Putamen (tissue), 1 donor: ENCODE measurements around the gene LAMA3.

Experiments
- DNase-seq: peaks from one replicate; pipeline ENCODE4 v3.0.0-alpha.2; 2016; ENCODE audit warnings: low spot score

Gene LAMA3

DNA sequence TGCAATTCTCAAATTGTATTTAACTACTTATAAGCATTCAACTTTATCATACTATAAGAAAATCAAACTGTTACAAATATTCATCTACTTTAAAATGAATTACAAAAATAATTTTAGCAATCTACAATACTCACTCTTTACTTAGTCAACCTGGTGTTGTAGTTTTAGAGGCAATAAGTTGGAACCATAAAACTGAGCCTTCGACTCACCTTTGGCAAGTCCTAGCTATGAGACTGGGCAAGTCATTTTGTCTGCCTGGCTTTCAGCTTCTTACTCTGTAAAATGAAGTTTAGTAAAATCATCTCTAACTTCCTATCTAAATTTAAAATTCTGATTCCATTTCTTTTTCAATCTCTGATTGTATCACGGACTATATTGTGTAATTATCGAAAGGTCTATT, 161.0 kb downstream of the LAMA3 start:
- no peak for DNase-seq

DNA sequence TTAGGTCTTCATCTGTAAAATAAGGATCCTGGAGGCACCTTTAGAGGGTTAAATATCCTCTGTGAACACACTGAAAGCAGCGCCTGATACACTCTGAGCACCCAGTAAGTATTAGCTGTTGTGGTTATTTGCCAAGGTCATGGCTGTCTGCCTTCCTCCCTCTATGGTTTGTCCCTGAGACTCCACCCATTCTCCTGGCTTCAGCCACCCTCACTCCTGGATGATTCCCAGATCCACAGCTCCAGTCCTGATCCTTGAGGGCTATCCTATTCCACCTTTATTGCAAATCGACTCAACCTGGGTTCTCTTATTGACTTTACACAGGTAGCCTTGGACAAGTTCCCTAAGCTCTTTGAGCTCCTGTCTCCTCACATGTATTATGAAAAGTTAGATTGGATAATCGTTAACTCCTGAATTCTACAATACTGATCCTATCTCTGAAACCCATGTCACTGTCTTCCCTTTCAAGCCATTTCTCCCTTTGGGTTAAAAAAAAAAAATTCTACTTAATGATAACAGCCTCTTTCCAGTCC, 162.3 kb downstream of the LAMA3 start:
- DNase-seq: no peak

DNA sequence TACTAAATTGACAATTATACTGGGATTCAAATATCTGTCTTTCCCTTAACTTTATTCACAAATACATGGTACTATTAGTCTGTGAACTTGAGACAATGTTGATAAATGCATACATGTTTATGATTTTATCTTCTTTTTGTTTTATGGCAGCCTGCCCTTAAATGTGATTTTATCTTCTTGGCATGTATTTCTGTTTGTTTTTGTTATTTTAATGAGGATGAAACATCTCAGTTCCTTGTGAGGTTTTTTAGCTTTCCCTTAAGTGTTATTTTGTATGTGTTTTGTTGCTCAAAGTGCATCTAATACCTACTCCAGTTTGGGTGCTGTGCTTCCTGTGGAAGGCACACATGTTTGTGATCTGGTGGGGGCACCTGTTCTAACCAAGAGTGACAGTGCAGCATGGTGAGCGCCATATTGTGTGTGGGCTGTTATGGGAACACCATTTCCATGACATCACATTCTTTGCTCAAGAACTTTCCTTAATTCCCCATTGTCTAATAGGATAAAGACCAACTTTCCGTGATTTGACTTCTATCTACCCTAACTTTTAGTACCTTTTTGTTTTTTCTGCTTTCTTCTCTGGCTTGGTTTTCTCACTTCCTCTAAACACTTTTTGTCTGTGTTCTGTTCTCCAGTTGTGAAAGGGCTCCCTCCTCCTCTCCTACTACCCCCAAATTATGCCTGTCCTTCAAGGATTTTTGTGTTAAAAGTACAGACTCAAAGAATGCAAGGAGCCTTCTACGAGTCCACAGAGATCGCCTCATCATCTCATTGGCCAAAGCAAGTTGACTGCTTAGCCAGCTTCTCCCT, 163.2 kb downstream of the LAMA3 start:
- DNase-seq: no peak

DNA sequence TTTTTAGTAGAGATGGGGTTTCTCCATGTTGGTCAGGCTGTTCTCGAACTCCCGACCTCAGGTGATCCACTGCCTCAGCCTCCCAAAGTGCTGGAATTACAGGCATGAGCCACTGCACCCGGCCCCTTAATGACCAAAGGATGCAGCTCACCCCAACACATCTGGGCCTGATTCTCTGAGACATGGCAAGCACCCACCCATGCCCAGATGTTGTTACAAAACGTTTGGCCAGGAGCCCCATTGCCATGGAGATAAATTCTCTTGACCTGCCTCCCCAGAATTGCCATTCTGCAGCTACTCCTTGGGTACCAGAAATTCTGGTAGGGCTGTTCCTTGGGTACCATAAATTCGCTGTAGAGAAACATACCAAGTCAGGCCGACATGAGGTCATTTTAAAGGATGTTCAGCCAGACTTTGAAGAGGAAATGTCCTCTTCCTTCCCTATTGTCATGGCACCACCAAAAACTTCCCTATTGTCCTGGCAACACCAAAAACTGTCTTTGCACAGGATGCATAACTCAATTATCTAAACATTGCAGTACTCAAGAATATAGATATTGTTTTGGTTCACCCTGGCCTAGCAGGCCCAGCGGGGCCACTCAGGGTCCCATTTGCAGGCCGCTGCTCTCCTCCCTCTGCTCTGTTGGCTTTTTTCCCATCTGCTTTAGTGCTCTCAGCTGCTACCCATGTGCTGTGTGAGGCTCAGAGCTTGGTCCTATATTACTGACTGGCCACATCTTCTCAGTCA, 164.4 kb downstream of the LAMA3 start:
- DNase-seq: no peak

DNA sequence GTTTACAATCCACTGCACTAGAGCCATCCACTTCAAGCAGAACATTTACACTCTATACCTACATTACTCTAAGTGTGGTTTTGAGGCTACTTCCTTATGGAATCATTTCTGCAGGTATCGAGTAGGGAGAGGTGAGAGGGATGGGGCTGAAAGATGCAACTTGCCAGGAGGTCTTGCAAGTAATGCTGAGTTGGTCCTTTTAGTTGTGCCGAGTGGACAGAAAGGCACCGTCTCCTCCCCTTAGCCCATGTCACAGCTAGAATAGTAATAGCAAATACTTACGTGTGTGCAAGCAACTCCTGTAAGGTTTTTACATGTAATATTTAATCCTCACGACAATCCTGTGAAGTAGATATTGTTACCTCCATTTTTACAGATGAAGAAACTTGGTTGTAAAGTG, 166.5 kb downstream of the LAMA3 start:
- no peak for DNase-seq

DNA sequence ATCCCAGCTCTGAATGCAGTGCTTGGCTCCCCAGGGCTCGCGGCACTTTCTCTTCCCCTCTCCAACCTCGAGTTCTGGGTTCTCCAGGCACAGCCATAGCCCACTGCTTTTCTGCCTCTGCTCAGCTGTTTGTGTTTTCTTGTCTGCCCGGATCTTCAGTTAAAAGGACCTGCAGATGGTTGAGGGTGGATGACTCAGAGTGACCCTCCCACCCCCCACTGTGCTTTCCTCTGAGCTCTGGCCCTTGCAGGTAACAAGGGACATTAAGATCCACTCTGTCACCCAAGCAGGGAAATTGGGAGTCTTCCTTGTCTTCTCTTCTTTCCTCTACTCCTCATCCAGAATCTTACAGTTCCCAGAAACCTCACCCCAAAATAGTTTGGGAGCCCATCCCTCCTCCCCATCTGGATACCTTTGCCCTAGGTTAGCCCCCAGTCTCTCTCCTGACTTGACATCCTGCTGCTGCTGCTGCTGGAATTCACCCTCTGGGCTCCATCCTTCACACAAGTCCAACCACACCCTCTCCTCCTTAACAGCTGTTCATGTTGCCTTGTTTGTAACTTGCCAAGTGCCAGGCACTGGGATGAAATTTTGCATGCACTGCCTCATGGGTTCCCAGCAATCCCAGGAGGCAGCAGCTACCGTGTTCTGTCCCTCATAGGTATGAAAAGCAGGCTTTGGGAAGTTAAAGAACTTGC, 167.4 kb downstream of the LAMA3 start:
- DNase-seq: no peak

DNA sequence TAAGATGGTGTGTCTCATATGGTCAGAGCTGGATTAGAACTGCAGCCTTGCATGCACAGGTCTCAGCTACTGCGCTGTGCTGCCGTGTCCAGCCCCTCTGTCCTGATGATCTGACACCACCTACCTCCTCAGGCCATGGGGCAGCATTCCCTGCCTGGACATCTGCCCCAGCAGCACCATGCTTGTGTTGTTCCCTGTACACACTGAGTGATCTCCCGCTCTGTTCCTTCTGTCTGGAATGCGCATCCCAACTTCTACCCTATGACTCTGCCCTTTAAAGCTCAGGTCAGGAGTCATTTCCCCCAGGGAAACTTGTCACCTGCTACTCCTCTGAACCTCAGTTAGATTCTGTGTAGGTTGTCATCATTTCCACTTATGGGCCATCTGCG, 167.9 kb downstream of the LAMA3 start:
- DNase-seq: no peak

DNA sequence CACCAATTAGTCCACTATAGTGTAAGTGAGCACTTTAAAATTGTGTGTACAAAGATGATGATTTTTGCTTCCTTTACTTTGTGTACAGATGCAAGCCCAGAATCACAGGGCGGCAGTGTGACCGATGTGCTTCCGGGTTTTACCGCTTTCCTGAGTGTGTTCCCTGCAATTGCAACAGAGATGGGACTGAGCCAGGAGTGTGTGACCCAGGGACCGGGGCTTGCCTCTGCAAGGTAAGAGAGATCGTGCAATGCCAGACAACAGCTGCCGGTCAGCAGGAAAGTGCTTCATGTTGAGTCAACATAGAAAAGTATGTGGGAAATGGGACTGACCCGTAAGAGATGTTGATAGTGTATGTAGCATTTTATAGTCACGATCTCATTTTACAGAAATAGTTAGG, 168.5 kb downstream of the LAMA3 start:
- no peak for DNase-seq

DNA sequence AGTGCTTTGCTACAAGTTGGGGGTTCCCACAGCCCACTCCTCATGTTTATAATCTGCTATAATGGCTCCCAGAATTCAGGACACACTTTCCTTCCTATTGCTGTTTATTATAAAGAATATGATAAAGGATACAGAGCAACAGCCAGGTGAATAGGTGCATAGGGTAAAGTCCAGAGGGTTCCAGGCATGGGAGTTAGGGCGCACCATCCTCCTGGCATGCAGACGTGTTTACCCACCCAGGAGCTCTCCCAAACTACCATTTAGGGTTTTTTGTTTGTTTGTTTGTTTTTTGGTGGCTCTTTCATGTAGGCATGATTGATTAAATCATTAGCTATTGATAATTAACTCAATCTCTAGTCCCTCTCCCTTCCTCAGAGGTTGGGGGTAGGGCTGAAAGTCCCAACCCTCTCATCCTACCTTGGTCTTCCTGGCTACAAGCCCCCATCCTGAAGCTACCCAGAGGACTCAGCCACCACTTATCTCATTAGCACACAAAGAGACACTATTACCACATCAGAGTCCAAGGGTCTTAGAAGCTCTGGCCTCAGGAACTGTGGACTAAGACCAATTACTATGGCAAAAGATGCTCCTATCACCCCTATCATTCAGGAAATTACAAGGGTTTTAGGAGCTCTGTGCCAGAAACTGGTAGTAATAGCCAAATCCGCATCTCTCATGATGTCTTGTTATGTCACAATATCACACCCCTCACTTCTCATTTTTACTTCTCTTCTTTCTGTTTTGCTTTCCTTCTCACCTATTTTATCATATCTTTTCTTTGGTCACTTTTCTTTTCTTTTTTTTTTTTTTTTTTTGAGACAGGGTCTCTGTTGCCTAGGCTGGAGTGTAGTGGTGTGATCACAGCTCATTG, 170.4 kb downstream of the LAMA3 start:
- no peak for DNase-seq

DNA sequence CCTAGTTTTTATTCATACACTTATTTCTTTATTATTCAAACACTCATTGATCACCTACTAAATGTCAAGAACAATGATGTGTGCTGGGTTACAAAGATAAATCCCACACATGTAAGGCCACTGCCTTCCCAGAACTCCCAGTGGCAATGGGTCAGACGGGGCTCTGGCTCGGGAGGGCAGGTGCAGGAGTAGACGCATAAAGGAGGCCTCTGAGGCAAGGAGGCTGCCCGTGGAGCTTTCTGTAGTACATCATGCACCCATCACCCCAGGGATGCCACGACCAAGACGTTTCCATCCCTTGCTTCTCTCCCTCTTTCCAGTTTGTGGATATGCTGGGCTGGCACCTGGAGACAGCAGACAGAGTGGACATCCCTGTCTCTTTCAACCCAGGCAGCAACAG, 172.1 kb downstream of the LAMA3 start:
- no peak for DNase-seq

DNA sequence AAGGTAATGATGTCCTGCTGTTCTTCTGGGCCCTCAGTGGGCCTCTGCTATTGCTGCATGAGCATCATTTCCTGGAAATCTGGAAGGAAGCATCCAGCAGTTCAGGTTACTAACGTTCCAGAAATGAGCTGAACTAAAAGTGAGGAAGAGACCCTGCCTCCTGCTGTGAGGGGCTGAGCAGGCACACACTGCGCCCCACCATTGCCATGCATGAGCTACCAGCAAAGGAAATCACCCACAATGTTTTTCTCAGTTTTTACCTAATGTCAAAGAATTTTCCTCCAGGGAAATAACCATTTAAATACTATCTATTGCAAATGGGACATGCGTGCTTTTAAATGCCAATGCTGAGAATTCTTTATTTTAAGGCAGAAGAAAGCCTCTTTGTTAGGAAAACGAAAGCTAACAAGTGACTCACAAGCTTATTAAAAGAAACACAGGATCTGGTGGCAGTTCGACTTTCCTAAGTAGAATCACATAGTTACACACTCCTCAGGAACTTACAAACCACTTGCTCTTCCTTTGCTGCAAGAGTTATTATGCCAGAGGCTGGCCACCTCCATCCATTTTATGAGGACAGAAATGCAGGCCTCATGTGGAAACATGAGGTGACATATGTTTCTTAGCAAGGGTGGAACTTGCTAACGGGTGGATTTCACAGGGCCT, 172.7 kb downstream of the LAMA3 start:
- no peak for DNase-seq

DNA sequence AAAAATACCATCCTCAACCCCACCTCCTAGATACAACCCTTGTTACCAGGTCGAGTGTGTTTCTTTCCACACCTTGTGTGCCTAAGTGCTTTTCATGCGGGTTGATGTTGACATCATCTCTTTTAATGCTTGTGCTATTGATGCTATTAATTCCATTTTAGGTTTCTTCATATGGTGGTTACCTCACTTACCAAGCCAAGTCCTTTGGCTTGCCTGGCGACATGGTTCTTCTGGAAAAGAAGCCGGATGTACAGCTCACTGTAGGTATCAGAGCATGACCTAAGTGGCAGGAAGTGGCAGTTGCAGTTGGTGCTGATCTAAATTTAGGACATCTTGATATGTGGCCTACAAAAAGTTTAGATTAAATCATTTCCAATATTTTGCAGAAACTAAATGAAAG, 175.4 kb downstream of the LAMA3 start:
- no peak for DNase-seq

DNA sequence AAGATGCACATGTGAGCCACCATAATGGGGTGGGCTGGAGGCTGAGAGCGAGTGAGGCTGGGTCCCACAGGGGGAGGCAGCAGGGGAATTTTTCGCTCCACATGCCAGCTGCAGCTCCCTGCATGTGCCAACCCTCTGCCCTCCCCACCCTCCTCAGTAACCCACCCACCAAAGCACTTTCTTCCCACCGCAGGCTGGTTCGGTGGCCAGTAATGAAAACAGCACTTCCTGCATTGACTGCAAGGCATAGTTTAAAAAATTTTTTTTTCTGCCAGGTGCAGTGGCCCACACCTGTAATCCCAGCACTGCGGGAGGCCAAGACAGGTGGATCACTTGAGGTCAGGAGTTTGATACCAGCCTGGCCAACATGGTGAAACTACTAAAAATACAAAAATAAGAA, 177.8 kb downstream of the LAMA3 start:
- no peak for DNase-seq

DNA sequence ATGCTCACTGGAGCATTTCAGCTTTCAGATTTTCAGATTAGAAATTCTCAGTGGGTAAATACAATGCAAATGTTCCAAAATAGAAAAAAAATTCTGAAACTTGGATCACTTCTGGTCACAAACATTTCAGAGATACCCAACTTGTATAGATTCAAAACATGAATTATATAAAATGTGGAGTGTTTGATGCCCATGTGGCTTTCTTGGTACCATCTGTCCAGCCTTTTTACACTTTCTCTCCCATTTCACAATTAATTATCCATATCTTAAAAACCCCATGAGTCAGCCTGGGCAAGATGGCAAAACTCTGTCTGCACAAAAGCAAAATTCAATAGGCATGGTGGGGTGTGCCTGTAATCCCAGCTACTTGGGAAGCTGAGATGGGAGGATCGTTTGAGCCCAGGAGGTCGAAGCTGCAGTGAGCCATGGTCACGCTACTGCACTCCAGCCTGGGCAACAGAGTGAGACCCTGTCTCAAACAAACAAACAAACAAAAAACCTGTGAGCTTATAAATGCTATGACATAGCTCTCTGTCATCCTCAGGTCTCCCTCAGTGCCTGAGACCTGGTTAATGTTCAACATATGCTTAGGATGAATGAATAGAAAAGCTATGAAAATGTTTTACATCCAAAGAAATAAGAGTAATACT, 179.0 kb downstream of the LAMA3 start:
- DNase-seq: no peak

DNA sequence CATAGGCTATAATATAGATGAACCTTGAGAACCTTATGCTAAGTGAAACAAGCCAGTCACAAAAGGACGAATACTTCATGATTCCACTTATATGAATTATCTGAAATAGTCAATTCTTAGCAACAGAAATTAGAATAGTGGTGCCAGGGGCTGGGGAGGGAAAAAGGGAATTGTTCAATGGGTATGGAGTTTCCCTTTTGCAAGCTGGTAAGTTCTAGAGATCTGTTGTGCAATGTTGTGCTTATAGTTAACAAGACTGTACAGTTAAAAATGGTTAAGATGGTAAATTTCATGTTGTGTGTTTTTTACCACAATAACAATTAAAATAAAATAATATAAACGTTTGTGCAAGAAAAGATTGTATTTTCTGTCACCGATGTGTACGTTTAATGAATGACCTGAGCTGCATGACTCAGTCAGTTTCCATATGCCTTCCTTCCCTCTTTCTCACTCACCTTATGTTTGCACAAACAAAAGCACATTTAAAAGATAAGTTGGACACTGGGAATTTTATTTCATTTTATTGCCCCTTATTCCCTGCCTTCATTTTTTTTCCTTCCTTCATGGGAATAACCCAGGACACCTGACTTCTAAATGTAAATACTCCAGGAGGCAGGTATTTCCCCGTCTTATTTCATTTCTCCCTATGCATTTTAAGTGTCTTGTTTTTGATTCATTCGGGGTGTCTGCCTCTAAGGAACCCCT, 181.6 kb downstream of the LAMA3 start:
- no peak for DNase-seq

DNA sequence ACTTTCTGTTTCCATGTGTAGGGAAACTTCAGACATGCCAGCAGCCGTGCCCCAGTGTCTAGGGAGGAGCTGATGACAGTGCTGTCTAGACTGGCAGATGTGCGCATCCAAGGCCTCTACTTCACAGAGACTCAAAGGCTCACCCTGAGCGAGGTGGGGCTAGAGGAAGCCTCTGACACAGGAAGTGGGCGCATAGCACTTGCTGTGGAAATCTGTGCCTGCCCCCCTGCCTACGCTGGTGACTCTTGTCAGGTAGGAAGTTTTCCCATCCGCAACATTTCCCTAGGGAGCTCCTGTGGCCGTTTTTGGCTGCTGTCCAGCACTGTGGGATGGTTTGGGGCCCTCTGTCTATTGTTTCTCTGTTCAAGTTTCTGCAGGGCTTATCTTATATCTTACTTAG, 182.2 kb downstream of the LAMA3 start:
- DNase-seq: no peak

DNA sequence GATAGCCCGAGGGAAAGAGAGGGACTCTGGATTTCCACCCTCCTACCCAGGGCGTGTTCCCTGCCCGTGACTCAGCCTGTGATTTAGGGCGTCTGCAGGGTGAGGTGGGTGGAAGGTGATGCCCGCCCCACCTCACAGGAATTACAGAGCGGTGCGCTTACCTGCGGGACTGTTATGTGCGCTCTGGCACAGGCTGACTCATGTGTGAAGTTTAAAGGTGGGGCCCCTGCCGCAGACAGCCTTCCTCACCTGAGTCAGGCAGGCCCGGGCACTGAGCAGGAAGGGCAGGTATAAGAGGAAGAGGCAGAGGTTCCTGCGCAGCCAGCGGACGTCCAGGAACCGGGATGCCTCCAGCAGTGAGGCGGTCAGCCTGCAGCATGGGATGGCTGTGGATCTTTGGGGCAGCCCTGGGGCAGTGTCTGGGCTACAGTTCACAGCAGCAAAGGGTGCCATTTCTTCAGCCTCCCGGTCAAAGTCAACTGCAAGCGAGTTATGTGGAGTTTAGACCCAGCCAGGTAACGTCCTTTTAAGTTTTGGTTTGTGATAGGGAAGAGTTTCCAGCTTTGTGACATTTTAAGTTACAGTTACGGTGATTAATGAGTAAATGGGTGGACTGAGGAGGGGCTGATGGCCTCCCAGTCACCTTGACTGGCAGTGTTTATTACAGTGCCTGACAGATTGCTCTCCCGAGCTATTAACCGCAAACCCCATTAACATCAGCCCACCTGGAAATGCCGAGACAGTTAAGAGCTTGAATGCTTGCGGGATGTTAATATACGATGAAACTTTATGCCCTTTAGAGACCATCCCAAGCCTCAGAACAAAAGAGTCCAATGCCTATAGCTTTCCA, 183.7 kb downstream of the LAMA3 start:
- no peak for DNase-seq

DNA sequence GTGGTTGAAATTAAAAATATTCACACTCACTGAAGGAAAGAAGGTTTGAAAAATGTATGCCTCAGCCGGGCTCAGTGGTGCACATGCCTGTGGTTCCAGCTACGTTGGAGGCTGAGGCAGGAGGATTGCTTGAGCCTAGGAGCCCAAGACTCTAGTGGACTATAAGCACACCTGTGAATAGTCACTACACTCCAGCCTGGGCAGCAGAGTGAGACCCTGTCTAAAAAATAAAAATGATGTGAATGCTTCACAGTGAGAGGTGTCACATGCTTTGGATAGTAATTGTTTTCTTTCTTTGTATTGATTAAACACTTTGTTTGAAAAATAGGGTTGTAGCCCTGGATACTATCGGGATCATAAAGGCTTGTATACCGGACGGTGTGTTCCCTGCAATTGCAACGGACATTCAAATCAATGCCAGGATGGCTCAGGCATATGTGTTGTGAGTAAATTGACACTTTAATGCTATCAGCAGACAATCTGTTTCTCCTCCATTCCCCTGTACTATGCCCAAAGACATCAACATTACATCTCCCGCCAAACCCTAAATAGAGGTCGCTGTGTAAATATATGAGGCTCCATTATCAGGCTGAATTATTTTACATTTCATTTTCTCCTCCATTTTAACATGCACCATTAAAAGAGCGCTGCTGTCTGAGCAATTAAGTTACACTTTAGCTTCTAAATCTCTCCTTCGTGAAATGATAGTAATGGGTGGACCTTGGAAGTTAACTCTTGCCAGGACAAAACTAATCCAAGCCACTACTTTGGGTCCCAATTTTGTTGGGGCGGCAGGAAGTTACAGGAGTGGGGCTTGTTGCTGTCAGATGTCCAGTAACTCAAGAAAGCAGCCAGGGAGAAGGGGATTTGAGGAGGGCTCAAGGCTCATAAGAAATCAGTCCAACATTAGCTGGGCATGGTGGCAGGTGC, 187.0 kb downstream of the LAMA3 start:
- DNase-seq: no peak
